ENCODE measurements around the gene TAC1.
"Not testable (repeated sequence)": the region's sequence is repeated elsewhere in the genome, so short reads cannot be mapped to it uniquely, and the experiment has no call there.

Gene TAC1

GRCh38 chr7:97731736-97732564, at the start of gene TAC1:
Gene TAC1 (plus strand): TSS chr7:97732086. CDS start chr7:97732613, 527 bp downstream.
- DNase-seq: no peak

GRCh38 chr7:97685952-97686351, 45.9 kb upstream of the TAC1 start:
- no peak for DNase-seq

GRCh38 chr7:97693586-97693985, 38.3 kb upstream of the TAC1 start:
- DNase-seq: no peak

- DNase-seq: no peak
Measured at GRCh38 chr7:97694355-97694754, 37.5 kb upstream of the TAC1 start.

- DNase-seq: no peak
Measured at GRCh38 chr7:97697396-97697795, 34.5 kb upstream of the TAC1 start.

- DNase-seq: no peak
Measured at GRCh38 chr7:97722386-97722785, 9.5 kb upstream of the TAC1 start.

- DNase-seq: no peak
Measured at GRCh38 chr7:97732565-97733275, 834 bp downstream of the TAC1 start.

GRCh38 chr7:97733276-97734161, 1.6 kb downstream of the TAC1 start:
- DNase-seq: no peak

- no peak for DNase-seq
Measured at GRCh38 chr7:97734255-97734654, 2.4 kb downstream of the TAC1 start.

- DNase-seq: no peak
Measured at GRCh38 chr7:97735075-97735474, 3.2 kb downstream of the TAC1 start.

GRCh38 chr7:97748482-97748881, 16.6 kb downstream of the TAC1 start:
- no peak for DNase-seq

GRCh38 chr7:97751566-97751965, 19.7 kb downstream of the TAC1 start:
- DNase-seq: no peak

GRCh38 chr7:97752215-97752614, 20.3 kb downstream of the TAC1 start:
- no peak for DNase-seq

GRCh38 chr7:97757824-97758223, 25.9 kb downstream of the TAC1 start:
- DNase-seq: no peak

GRCh38 chr7:97770850-97771249, 39.0 kb downstream of the TAC1 start:
- DNase-seq: no peak

- no peak for DNase-seq
Measured at GRCh38 chr7:97771576-97771975, 39.7 kb downstream of the TAC1 start.

GRCh38 chr7:97772045-97772901, 40.4 kb downstream of the TAC1 start:
- DNase-seq: no peak

- not testable (repeated sequence) for DNase-seq
Measured at GRCh38 chr7:97786398-97786797, 54.5 kb downstream of the TAC1 start.

Measured in SW 1271 (cell line).